Mucosa of stomach (tissue), 1 donor: ENCODE measurements around the gene SKA3.
"Not testable (repeated sequence)": the region's sequence is repeated elsewhere in the genome, so short reads cannot be mapped to it uniquely, and the experiment has no call there.

ENCODE experiments used
- H3K27me3 ChIP-seq: one replicate; pipeline ENCODE4 v1.7.0; 2013; ENCODE audit warnings: mild to moderate bottlenecking, low read length; ENCODE audit not compliant: control insufficient read depth, insufficient read depth
- H3K36me3 ChIP-seq: one replicate; pipeline ENCODE4 v1.7.0; 2013; ENCODE audit warnings: low read length; ENCODE audit not compliant: control insufficient read depth, insufficient read depth
- H3K4me1 ChIP-seq: one replicate; pipeline ENCODE4 v1.7.0; 2013; ENCODE audit warnings: mild to moderate bottlenecking, low read length; ENCODE audit not compliant: control insufficient read depth, insufficient read depth
- H3K4me3 ChIP-seq: one replicate; pipeline ENCODE4 v1.7.0; 2013; ENCODE audit warnings: low read length
- H3K9ac ChIP-seq: one replicate; pipeline ENCODE4 v1.7.0; 2013; ENCODE audit warnings: mild to moderate bottlenecking, low read length, moderate library complexity
- H3K9me3 ChIP-seq: one replicate; pipeline ENCODE4 v1.7.0; 2013; ENCODE audit warnings: mild to moderate bottlenecking, low read length, moderate library complexity; ENCODE audit not compliant: control insufficient read depth
- donor health status: Pancreatic carcinoma.

SKA3 gene

DNA sequence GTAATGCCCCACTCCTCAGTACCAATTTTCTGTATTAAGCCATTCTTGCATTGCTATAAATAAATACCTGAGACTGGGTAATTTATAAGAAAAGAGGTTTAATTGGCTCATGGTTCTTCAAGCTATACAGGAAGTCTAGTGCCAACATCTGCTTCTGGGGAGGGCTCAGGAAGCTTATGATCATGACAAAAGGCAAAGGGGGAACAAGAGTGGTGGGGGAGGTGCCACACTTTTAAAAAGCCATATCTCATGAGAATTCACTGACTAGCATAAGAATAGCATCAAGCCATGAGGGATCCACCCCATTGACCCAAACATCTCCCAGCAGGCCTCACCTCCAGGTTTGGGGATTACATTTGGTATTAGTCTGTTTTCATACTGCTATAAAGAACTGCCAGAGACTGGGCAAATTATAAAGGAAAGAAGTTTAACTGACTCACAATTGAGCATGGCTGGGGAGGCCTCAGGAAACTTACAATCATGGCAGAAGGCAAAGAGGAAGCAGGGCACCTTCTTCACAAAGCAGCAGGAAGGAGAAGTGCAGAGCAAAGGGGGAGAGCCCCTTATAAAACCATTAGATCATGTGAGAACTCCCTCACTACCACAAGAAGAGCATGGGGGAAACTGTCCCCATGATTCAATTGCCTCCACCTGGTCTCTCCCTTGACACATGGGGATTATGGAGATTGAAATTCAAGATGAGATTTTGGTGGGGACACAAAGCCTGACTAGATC is 25.3 kb upstream of the SKA3 start:
- H3K4me3 ChIP-seq, H3K27me3 ChIP-seq, H3K9me3 ChIP-seq, H3K9ac ChIP-seq, H3K4me1 ChIP-seq, H3K36me3 ChIP-seq: not testable (repeated sequence)

DNA sequence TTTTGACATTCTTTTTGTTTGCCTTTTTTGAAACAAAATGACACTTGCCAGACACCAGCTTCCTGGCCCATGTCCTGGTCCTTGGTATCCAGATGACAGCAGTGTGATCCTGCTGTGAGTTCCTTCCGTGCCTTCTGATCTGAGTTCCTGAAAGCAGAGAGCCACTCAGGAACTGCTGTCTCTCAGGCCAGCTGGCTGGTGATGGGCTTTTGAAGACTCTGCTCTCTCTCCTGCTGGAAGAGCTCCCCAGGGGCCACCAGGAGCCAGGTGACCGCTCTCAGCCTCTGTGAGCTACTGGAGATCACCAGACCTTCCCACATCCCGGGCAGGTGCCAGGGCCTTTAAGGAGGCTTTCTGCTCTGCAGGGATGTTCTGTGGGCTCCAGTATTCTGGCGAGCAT is 22.0 kb upstream of the SKA3 start:
- not testable (repeated sequence) for H3K9me3 ChIP-seq, H3K36me3 ChIP-seq, H3K9ac ChIP-seq

DNA sequence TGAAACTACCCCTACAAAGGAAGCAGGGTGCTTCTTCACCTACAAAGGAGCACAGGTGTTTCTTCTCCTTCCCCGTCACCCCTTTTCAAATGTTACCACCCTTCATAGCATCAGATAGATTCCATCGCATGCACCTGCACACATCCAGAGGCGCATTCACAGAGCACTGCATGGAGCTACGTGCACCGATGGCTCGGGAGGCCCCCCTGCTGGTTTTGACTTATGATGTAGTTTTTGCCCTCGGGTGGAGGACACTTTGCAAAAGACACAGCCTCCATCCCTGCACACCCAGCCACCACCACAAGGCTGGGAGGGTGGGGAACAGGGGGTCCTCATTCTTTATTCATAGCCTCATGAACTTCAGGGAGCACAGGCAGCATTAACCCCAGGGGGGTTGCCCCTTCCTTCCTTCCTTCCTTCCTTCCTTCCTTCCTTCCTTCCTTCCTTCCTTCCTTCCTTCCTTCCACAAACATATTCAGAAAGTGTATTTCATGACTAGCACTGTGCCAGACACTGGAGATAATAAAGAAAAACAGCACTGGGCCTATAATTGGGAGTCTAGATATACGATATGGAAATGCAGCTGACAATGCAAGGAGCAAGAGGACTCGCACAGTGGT is 21.4 kb upstream of the SKA3 start:
- H3K4me3 ChIP-seq, H3K9ac ChIP-seq, H3K36me3 ChIP-seq, H3K9me3 ChIP-seq, H3K4me1 ChIP-seq, H3K27me3 ChIP-seq: not testable (repeated sequence)

More for the DNA sequence above, 22.0 kb upstream of the SKA3 start:
- H3K4me1 ChIP-seq, H3K27me3 ChIP-seq, H3K4me3 ChIP-seq: not testable (repeated sequence)

DNA sequence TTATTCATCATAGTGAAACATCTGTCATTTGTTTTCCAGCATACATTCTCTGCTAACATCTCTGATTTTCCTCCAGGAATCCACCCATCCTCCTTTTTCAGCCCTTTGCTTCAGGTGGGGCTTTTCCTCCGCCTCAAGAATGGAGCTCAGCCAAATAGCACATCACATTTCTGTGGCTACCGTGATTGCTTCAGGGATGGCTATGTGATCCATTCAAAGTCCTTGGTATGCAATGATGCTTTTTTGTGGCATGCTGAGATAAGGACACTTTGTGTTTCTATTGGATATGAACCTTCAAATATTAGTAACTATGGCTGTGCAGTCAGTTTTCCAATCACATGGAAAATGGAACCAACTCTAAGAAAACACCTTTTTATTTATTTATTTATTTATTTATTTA is 18.4 kb upstream of the SKA3 start:
- not testable (repeated sequence) for H3K9me3 ChIP-seq, H3K4me1 ChIP-seq, H3K9ac ChIP-seq, H3K4me3 ChIP-seq, H3K27me3 ChIP-seq, H3K36me3 ChIP-seq

DNA sequence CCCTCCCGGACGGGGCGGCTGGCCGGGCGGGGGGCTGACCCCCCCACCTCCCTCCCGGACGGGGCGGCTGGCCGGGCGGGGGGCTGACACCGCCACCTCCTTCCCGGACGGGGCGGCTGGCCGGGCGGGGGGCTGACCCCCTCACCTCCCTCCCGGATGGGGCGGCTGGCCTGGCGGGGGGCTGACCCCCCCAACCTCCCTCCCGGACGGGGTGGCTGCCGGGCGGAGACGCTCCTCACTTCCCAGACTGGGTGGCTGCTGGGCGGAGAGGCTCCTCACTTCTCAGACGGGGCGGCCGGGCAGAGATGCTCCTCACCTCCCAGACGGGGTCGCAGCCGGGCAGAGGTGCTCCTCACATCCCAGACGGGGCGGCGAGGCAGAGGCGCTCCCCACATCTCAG is 10.1 kb upstream of the SKA3 start:
- not testable (repeated sequence) for H3K36me3 ChIP-seq, H3K27me3 ChIP-seq, H3K9me3 ChIP-seq, H3K4me3 ChIP-seq, H3K4me1 ChIP-seq, H3K9ac ChIP-seq

DNA sequence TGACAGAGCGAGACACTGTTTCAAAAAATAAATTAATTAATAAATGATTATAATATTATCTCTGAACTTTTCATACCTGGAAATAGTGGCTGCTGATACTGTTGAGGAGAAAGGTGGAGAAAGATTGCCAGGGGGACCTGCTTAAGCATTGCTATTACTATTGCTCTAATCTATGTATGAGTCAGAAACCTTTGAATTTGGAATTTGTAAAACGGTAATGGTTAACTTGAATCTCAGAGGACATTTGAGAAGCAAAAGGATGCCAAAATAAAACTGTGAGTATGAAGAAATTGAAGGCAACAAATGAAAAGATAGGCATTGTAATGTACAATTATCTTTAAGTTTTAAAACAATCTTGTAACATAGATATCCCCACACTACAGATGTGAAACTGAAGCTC is 5.3 kb upstream of the SKA3 start:
- no peak overlapping the region for H3K9ac ChIP-seq
- H3K9me3 ChIP-seq: no peaks in the 10 kb centered on the region
- H3K4me3 ChIP-seq: no peak overlapping the region
- no peaks in the 10 kb centered on the region for H3K36me3 ChIP-seq
- peaks cover 9% of the 10 kb centered on the region for H3K4me1 ChIP-seq
- H3K27me3 ChIP-seq: no peaks in the 10 kb centered on the region

DNA sequence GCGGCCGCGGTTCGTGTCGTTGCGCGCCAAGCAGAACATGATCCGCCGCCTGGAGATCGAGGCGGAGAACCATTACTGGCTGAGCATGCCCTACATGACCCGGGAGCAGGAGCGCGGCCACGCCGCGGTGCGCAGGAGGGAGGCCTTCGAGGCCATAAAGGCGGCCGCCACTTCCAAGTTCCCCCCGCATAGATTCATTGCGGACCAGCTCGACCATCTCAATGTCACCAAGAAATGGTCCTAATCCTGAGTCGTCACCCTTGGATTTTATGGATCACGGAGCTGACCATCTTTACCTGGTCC is 581 bp upstream of the SKA3 start:
- Histone ChIP-seq H3K9me3 (no peaks in the 10 kb centered on the region), H3K9ac (peak overlapping the region; percentile 77), H3K27me3 (no peaks in the 10 kb centered on the region), H3K36me3 (no peaks in the 10 kb centered on the region), H3K4me3 (peak overlapping the region; percentile 67), H3K4me1 (peaks cover 9% of the 10 kb centered on the region)

DNA sequence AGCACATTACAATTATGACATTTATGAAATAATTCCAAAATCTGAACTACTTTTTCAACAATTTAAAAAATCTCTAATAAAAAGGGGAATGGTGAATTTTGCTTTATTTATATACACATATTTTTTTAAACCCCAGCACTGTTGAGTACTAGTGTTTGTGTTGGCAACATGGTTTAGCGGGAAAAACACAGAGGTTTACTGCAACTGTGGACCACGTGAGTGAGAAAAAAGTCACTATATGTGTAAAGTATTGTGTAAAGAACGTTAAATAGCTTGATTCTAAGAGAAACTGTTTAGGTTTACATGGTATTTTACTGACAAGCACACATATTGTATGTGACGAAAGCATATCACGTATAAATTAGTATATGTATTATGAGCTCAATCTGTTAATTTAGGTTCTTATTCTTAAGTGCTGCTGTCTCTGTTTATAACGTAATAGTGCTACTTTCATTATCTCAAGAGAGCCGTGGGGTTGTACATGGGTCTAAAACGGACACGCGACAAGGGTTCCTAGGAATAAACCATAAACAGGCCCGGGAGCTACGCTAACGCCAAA is 617 bp downstream of the SKA3 start:
- peaks cover 9% of the 10 kb centered on the region for H3K4me1 ChIP-seq

DNA sequence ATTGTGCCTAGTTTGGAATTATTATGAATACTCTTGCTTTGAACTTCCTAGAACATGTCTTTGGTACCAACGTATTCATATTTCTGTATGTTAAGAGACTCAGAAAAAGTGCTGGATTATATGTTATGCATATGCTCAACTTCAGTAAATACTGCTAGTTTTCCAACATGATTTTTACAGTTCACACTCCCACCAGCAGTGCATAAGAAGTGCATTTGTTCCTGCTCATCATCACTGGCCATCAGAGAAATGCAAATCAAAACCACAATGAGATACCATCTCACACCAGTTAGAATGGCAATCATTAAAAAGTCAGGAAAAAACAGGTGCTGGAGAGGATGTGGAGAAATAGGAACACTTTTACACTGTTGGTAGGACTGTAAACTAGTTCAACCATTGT is 2.6 kb downstream of the SKA3 start:
- H3K9me3 ChIP-seq, H3K4me1 ChIP-seq, H3K36me3 ChIP-seq, H3K27me3 ChIP-seq, H3K4me3 ChIP-seq, H3K9ac ChIP-seq: not testable (repeated sequence)

More for the DNA sequence above, 617 bp downstream of the SKA3 start:
- no peaks in the 10 kb centered on the region for H3K36me3 ChIP-seq
- H3K9ac ChIP-seq: peak overlapping the region; percentile 77
- no peaks in the 10 kb centered on the region for H3K27me3 ChIP-seq
- no peaks in the 10 kb centered on the region for H3K9me3 ChIP-seq
- peak overlapping the region; percentile 67 for H3K4me3 ChIP-seq

DNA sequence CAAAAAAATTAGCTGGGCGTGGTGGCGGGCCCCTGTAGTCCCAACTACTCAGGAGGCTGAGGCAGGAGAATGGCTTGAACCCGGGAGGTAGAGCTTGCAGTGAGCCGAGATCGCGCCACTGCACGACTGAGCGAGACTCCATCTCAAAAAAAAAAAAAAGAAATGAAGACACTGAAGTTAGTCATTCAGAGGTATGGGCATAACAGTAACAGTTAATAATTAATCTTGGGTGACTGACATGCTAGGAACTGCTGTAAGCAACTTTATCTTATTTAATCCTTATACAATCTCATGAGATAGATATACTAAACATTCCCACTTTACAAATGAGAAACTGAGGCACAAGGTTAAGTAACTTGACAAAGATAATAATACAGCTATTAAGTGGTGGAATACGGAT is 4.9 kb downstream of the SKA3 start:
- Histone ChIP-seq H3K4me1 (no peaks in the 10 kb centered on the region), H3K27me3 (no peaks in the 10 kb centered on the region), H3K36me3 (no peaks in the 10 kb centered on the region), H3K9me3 (no peaks in the 10 kb centered on the region), H3K4me3 (no peak overlapping the region), H3K9ac (no peak overlapping the region)

DNA sequence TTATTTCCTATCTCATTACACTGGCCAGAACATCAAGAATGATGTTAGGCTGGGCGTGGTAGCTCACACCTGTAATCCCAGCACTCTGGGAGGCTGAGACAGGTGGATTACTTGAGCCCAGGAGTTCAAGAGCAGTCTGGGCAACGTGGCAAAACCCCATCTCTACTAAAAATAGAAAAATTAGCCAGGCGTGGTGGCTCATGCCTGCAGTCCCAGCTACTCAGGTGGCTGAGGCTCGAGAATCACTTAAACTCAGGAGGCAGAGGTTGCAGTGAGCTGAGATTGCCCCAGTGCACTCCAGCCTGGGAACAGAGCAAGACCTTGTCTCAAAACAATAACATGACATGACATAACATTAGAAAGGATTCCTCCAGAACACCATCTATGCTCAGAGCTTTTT is 10.7 kb downstream of the SKA3 start:
- H3K4me1 ChIP-seq, H3K4me3 ChIP-seq, H3K36me3 ChIP-seq, H3K27me3 ChIP-seq, H3K9ac ChIP-seq, H3K9me3 ChIP-seq: not testable (repeated sequence)

DNA sequence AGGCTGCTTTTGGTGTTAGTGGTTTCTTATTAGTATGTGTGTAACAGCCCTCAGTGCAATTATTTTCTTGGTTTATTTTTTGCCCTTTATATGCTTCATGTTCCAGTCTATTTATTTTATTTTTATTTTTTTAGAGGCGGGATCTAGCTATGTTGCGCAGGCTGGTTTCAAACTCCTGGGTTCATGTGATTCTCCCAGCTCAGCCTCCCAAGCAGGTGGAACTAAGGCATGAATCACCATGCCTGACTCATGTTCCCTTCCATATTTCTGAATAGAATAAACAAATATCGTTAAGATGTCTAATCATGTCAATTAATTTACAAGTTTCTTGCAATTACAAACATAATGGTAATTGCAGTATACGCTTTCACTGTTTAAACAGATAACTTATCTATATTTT is 11.7 kb downstream of the SKA3 start:
- Histone ChIP-seq H3K9ac (no peak overlapping the region), H3K36me3 (no peaks in the 10 kb centered on the region), H3K4me3 (no peak overlapping the region), H3K9me3 (no peaks in the 10 kb centered on the region), H3K27me3 (no peaks in the 10 kb centered on the region), H3K4me1 (no peaks in the 10 kb centered on the region)
